ENCODE measurements around the gene MYO3A. TPM values are rescaled to one million over a fixed set of nuclear protein-coding genes. Genes with fewer than 3 reads are reported as not detected.

Gene MYO3A
- total and polyA plus RNA-seq, 2 donors (not counting 1 experiment from before 2014, with no cell fraction given), result 0.27 to 1.4 TPM

- Histone ChIP-seq H3K4me2 (replicated peaks; ENCODE audit: low read depth, low read length, poor library complexity, severe bottlenecking) (peak overlapping the region; percentile 66), H3K79me2 (ENCODE audit: control insufficient read depth, insufficient read depth, low read length) (no peaks in the 10 kb centered on the region), H3K4me3 (ENCODE audit: control extremely low read depth in 1 of 5, extremely low read depth in 1 of 5, insufficient read depth in 1 of 5, low read depth in 2 of 5, low read length in 4 of 5) (peak overlapping the region in 3 of 5 experiments; percentile 25 to 46 (median 27)), H3K4me1 (ENCODE audit: control insufficient read depth in 2 of 2, insufficient read depth in 2 of 2, low read length in 2 of 2) (peaks cover 35 to 48% of the 10 kb centered on the region in 2 donors), H3K9ac (ENCODE audit: low read length) (peak overlapping the region; percentile 45), H3K9me3 (ENCODE audit: control extremely low read depth in 1 of 3, control insufficient read depth in 2 of 3, insufficient read depth in 1 of 3, low read length in 2 of 3) (peaks cover 0 to 32% (median 0%) of the 10 kb centered on the region in 3 donors), H3K27me3 (replicated peaks in 1 of 4; ENCODE audit: control extremely low read depth in 1 of 4, control insufficient read depth in 3 of 4, insufficient read depth in 4 of 4, low read length in 3 of 4) (peaks cover 0 to 84% (median 51%) of the 10 kb centered on the region in 4 experiments), H2AFZ (ENCODE audit: insufficient read depth, low read depth, low read length, poor library complexity, severe bottlenecking) (peak overlapping the region; percentile 16), H3K27ac (ENCODE audit: low read length in 2 of 2) (no peak overlapping the region), H4K20me1 (ENCODE audit: control insufficient read depth, insufficient read depth, low read length, poor library complexity, severe bottlenecking) (no peaks in the 10 kb centered on the region), H3K36me3 (replicated peaks in 1 of 2; ENCODE audit: control extremely low read depth in 1 of 2, control insufficient read depth in 1 of 2, extremely low read depth in 1 of 2, insufficient read depth in 2 of 2, low read length in 1 of 2) (no peaks in the 10 kb centered on the region)
- DNase-seq (peak; percentile 12), ATAC-seq (ENCODE audit: low read depth) (no peak)
- WGBS (ENCODE audit: insufficient coverage), result 2% methylated on average over 21 of the region's 31 CpGs
- no peak overlapping the region for H3K27ac Mint-ChIP-seq
- no peaks in the 10 kb centered on the region for H3K9me3 Mint-ChIP-seq (ENCODE audit: insufficient read depth)
- ChIA-PET CTCF (no interaction called here), POLR2A (no interaction called here)
- TF ChIP-seq EZH2 (IDR thresholded peaks at IDR 0.05; ENCODE audit: borderline replicate concordance, insufficient read depth, low read depth, low read length, poor library complexity, severe bottlenecking), result no peak
- TF ChIP-seq, protein P1, sequence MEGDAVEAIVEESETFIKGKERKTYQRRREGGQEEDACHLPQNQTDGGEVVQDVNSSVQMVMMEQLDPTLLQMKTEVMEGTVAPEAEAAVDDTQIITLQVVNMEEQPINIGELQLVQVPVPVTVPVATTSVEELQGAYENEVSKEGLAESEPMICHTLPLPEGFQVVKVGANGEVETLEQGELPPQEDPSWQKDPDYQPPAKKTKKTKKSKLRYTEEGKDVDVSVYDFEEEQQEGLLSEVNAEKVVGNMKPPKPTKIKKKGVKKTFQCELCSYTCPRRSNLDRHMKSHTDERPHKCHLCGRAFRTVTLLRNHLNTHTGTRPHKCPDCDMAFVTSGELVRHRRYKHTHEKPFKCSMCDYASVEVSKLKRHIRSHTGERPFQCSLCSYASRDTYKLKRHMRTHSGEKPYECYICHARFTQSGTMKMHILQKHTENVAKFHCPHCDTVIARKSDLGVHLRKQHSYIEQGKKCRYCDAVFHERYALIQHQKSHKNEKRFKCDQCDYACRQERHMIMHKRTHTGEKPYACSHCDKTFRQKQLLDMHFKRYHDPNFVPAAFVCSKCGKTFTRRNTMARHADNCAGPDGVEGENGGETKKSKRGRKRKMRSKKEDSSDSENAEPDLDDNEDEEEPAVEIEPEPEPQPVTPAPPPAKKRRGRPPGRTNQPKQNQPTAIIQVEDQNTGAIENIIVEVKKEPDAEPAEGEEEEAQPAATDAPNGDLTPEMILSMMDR (IDR thresholded peaks at IDR 0.05), result no peak
- H3K27me3 Mint-ChIP-seq, result peaks cover 77% of the 10 kb centered on the region
- peaks cover 31% of the 10 kb centered on the region for H3K4me1 Mint-ChIP-seq
- H3K4me3 Mint-ChIP-seq, result peak overlapping the region; percentile 71
- intact Hi-C loops (cut with micrococcal nuclease), result no loop called here
These were observed 281.4 kb downstream of the MYO3A start for GRCh38 chr10:26215396-26215934.

DNA sequence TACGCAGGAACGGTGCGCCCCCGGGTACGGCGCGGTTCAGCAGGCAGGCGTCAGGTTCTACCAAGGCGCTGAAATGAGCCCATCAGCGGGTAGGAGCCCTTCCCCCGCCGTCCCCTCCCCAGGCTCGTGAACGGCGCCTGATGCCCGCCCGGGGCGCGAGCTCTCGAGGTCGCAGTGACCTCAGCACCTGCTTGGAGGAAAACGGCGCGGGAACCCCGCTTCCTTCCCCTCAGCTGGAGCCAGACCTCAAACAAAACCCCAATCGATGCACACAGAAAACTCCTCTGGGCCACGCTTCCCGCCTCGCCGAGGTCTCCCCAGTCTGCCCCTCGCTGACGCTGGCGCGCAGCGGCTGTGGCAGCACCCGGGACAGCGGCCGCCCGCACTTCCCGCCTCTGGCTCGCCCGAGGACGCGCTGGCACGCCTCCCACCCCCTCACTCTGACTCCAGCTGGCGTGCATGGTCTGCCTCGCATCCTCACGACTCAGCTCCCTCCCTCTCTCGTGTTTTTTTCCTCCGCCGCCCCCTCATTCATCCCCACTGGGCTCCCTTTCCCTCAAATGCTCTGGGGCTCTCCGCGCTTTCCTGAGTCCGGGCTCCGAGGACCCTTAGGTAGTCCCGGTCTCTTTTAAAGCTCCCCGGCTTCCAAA, 282.0 kb downstream of the MYO3A start:
- H3K4me3 Mint-ChIP-seq, result peak overlapping the region; percentile 71
- Histone ChIP-seq H4K20me1 (ENCODE audit: control insufficient read depth, insufficient read depth, low read length, poor library complexity, severe bottlenecking) (no peaks in the 10 kb centered on the region), H2AFZ (ENCODE audit: insufficient read depth, low read depth, low read length, poor library complexity, severe bottlenecking) (peak overlapping the region; percentile 16), H3K4me1 (ENCODE audit: control insufficient read depth in 2 of 2, insufficient read depth in 2 of 2, low read length in 2 of 2) (peaks cover 35 to 48% of the 10 kb centered on the region in 2 donors), H3K36me3 (replicated peaks in 1 of 2; ENCODE audit: control extremely low read depth in 1 of 2, control insufficient read depth in 1 of 2, extremely low read depth in 1 of 2, insufficient read depth in 2 of 2, low read length in 1 of 2) (no peaks in the 10 kb centered on the region), H3K4me3 (ENCODE audit: control extremely low read depth in 1 of 5, extremely low read depth in 1 of 5, insufficient read depth in 1 of 5, low read depth in 2 of 5, low read length in 4 of 5) (peak overlapping the region in 1 of 5 experiments; percentile 46), H3K9me3 (ENCODE audit: control extremely low read depth in 1 of 3, control insufficient read depth in 2 of 3, insufficient read depth in 1 of 3, low read length in 2 of 3) (peaks cover 0 to 32% (median 0%) of the 10 kb centered on the region in 3 donors), H3K27me3 (replicated peaks in 1 of 4; ENCODE audit: control extremely low read depth in 1 of 4, control insufficient read depth in 3 of 4, insufficient read depth in 4 of 4, low read length in 3 of 4) (peaks cover 0 to 78% (median 51%) of the 10 kb centered on the region in 4 experiments), H3K27ac (ENCODE audit: low read length in 2 of 2) (no peak overlapping the region), H3K9ac (ENCODE audit: low read length) (no peak overlapping the region), H3K4me2 (replicated peaks; ENCODE audit: low read depth, low read length, poor library complexity, severe bottlenecking) (peak overlapping the region; percentile 66), H3K79me2 (ENCODE audit: control insufficient read depth, insufficient read depth, low read length) (no peaks in the 10 kb centered on the region)
- H3K4me1 Mint-ChIP-seq, result peaks cover 31% of the 10 kb centered on the region
- peak; percentile 28 for DNase-seq
- ATAC-seq (ENCODE audit: low read depth), result no peak
- 4% methylated on average over 57 of the region's 57 CpGs for WGBS (ENCODE audit: insufficient coverage)
- no peaks in the 10 kb centered on the region for H3K9me3 Mint-ChIP-seq (ENCODE audit: insufficient read depth)
- intact Hi-C loops (cut with micrococcal nuclease), result no loop called here
- ChIA-PET POLR2A (no interaction called here), CTCF (no interaction called here)
- TF ChIP-seq EZH2 (IDR thresholded peaks at IDR 0.05; ENCODE audit: borderline replicate concordance, insufficient read depth, low read depth, low read length, poor library complexity, severe bottlenecking), result no peak
- TF ChIP-seq, protein P1 (IDR thresholded peaks at IDR 0.05), result no peak
- H3K27me3 Mint-ChIP-seq, result peaks cover 83% of the 10 kb centered on the region
- no peak overlapping the region for H3K27ac Mint-ChIP-seq

Data from B cell (primary cell).